EH (cell line): ENCODE results near the gene ANKRD42.
"Not testable (repeated sequence)": the region's sequence is repeated elsewhere in the genome, so short reads cannot be mapped to it uniquely, and the experiment has no call there.

Experiments used
- DNase-seq: peaks from one replicate; pipeline ENCODE4 v3.0.0-alpha.2; 2015; ENCODE audit warnings: low read depth

Gene ANKRD42

DNA sequence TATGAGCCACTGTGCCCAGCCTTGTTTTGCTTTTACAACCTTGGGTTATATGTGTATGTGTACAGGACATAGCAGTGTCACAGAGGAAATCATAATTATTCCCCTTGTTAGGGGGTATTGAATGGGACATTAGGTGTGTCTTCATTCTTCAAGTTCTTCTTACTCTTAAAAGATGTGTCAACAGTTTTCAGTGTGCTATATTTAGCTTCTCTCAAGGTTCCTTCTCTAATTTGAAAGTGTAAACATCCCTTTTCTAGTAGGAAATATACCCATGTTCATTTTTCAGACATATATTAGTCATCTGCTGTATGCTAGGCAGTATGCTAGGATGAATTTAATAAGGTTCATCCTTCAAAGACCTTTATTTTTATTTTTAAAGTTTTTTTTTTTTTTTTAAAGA is 19.5 kb upstream of the ANKRD42 start:
- no peak for DNase-seq

DNA sequence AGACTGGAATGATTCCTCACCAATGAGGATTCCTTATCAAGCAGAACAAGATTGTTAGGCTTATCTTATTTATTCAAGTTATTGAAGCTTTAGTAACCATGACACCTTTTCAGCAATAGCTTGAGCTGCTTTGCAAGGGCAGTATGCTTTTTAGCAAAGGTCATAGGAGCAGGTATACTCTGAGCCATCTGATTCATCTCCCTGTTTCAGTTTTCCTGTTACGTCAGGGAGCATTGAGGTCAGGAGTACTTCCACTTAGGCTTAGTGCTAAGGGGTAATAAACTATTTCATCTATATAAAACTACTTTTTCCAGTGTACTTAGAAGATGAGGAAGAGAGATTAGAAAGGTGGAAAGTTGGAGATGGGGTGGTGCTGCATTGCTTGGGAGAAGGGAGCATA is 17.7 kb upstream of the ANKRD42 start:
- no peak for DNase-seq

DNA sequence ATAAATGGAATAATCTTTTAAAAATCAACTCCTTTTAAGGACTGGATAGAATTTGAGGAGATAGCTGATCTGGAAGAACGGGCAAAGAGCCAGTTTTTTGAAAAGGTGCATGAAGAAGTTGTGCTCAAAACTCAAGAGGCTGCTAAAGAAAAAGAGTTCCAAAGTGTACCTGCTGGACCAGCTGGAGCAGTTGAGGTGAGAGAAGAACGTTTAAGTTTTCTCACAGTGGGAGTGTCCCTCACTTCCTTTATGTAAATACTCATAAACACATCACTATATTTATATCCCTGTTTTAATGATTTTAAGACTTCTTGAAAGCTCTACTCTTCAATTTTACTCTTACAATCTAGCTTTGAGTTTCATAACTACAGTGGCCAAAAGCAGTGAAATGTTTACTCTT is 11.7 kb upstream of the ANKRD42 start:
- no peak for DNase-seq

DNA sequence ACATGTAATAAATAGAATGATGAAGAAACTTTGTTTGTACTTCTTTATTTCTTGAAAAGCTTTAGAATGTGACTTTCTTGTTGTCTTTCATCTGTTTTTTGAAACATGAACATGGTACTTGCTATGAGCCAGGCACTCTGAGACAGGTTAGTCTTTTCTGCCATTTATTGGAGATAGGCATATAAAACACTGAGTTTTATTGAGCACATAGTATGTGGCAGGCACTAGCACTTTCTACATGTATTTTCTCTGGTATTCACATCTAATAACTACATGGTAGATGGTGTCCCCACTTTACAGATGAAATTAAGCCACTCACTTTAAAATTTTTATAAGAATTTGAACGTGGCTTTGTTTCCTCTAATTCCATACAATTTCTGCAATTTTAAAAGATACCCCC is 7.7 kb upstream of the ANKRD42 start:
- DNase-seq, result no peak

DNA sequence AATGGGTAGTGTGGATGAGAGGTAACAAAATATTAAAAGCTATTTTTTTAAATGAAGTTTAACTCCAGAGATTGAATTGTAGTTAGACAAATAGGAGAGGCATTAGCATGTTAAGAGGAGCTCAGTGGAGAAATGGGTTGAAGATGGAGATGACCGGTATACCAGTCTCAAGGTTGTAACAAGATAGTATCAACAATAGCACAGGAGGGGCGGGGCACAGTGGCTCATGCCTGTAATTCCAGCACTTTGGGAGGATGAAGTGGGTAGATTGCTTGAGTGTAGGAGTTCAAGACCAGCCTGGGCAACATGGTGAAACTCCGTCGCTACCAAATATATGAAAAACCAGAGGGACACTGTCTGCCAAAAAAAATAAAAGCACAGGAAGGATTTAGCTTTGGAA is 6.0 kb upstream of the ANKRD42 start:
- no peak for DNase-seq

DNA sequence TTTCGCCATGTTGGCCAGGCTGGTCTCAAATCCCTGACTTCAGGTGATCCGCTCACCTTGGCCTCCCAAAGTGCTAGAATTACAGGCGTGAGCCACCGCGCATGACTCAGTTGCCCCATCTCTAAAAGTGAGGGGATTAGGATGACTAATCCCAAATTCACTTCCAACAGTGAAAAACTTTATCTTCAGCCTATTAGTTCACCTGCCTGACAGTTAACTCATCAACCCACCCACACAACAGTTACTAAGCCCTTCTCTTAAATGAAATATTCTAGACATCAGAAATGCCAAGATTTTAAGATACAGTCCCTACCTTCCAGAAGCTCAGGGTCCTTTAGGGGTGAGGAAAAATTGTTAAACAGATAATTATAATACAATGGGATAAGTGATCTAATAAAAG is 2.0 kb upstream of the ANKRD42 start:
- DNase-seq, result no peak

DNA sequence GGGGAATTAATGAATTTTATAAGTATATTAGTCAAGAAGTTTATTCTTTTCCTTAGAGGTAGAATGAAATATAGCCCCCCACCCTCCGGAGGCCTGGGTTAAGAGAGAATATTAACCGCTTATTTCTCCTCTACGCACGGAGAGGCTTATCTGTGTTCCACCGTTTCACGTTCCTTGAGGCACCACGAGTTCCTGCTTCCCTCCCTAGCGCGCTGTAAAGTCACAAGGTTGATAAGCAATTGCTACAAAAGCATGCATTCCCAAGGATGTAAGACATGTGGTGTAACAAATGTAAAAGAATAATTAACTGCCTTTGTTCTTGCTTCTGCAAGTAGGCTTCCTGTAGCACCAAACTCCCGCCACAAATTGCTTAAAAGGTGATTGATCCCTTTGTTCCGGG is 1.5 kb upstream of the ANKRD42 start:
- no peak for DNase-seq

DNA sequence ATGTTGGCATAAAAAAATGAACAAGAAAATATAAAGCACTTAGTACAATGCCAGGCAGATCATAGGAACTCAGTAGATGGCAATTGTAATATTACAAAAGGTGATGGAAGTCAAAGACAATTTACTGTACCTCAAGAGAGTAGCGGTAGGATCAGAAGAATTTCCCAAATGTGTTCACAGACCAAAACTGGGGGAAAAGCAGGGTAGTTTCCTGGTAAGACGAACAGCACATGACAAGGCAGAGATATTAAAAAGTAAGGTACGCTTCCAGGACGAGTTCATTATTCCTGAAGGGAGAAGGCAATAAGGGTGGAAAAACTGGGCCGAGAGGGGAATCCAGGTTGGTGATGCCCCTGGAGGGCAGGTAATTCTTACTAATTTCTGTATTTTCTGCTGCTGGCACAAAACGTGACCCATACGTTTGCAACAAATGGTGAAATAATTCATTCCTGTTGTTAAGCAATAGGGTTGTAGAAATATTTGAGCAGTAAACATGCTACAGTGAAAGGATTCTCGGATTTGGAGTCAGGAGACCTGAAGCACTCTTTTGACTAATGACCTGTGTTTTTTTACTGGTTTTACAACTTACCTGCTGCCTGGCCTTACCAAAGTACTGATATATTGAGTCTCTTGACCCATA is 786 bp upstream of the ANKRD42 start:
- DNase-seq, result peak; percentile 17

DNA sequence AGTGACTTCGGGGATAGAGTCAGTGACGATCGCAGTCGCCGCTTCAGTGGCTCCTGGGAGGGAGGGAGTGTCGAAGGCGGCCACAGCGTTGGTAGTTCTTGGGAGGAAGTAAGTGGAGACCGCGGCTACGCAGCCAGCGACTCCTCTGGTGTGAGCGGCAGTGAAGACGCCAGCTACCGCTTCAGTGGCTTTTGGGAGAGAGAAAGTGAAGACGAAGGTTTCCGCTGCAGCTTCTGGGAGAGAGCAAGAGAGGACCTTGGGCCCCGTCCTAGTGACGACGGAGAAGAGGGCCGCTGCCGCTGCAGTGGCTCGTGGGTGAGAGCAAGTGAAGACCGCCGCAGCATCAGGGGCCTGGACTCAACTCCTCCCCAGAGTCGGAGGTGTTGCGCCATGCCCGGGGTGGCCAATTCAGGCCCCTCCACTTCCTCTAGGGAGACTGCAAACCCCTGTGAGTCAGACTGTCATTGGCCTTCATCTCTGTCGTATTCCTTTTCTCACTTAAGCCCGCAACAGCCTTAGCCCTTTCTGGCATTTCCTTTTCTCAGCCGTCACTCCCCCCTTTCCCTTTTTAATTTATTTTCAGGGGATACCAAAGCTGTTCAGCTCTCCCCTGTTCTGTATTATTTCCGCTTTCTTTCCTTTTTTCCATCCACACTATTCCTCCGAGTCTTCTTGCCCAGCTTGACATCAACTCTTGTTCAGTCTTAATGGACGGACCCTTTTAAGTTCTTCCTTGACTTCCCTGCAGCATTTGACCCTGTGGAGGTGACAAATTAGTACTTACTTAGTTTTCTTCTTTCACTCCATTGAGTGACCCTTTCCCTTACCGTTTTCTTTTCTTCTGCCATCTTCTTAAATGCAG is 1.0 kb downstream of the ANKRD42 start:
- peak; percentile 86 for DNase-seq

DNA sequence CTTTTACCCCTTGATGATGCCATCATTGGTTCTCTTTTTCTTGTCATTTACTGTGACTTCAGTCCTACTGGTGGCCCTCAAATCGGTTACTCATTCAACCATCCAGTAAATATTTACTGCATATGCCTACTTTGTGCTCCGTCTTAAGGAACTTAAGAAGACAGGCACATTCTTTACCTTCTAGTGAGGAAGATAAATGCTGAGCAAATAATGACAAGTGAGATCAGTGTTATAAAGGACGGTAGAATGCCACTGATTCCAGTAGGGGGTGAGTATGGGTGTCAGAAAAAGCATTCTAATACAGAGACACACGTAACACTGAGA is 1.6 kb downstream of the ANKRD42 start:
- peak; percentile 22 for DNase-seq

DNA sequence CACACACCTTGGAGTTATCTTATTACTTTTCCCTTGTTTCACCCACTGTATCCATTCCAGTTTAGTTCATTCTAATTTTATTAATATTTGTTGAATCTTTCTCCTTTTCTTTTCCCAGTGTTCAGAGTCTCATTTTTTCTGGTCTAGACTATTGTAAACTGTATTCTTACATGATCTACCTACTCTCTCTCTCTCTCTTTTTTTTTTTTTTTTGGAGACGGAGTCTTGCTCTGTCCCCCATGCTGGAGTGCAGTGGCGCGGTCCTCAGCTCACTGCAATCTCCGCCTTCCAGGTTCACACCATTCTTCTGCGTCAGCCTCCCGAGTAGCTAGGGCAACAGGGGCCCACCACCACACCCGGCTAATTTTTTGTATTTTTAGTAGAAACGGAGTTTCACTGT is 2.1 kb downstream of the ANKRD42 start:
- no peak for DNase-seq

DNA sequence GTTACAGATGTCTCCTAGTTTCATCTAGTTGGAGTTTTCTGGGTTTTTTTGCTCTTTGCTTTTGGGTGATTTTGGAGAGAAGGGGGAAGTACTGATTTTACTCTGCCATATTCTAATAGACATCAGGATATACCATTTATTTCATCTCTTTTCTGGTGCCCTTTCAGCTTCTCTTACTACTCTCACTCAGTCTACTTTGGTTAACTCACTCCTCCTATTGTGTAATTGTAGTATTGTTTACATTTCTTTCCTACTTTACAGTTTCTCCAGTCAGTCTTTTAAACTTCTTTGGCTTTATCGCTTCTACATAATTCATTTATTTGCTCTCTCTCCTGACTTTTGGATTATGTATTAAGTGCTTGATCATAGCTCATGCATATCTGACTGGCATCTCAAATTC is 6.5 kb downstream of the ANKRD42 start:
- no peak for DNase-seq

DNA sequence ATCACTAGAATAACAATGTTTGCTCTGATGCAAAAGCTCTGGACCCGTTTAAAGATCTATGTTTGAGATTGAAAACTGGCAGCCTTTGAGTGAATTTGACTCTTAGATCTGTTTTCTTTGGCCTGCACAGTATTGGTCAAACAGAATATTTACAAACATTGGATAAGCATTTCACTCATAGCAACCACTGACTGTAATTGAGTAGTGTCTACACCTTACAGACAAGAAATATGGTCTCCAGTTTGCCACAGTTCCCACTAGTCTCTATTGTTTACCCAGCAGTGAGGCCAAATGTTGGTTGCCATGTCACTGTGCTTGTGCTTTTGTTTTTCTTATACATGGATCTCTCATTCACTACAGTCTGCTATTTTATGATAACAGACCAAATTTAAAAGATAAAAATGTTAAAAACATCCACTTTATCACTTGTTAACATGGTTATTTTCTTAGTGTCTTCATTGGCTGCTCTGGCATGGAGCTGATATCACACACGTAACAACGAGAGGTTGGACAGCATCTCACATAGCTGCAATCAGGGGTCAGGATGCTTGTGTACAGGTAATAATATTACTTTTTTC is 12.2 kb downstream of the ANKRD42 start:
- no peak for DNase-seq

DNA sequence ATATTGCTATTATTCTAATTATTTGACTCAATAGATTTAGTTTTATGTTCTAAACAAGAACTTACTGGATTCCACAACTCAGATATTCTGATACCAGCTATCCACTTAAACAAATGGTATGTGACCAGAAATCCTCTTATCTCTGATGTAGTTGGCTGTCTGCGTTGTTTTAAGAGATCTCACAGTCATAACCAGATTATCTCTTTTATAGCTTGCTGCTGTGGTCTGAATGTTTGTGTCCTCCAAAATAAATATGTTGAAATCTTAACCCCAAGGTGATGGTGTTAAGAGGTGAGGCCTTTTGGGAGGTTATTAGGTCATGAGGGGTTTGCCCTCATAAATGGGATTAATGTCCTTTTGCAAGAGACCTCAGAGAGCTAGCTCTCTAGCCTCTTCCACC is 12.7 kb downstream of the ANKRD42 start:
- no peak for DNase-seq

DNA sequence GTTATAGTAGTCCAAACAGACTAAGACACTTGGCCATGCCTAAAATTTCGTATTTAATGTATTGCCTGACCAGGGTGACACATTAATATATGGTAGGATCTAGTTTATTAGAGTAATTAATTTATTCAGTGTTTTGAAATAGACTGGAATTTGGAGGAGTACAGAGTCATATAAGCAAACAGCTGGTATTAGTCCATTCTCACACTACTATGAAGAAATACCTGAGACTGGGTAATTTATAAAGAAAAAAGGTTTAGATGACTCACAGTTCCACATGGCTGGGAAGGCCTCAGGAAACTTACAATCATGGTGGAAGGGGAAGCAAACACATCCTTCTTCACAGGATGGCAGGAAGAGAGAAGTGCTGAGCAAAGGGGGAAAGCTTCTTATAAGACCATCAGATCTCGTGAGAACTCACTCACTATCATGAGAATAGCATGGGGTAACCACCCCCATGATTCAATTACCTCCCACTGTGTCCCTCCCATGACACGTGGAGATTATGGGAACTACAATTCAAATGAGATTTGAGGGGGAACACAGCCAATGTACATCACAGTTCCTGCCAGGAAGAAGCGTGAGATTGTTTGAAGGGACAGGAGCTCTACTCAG is 13.4 kb downstream of the ANKRD42 start:
- not testable (repeated sequence) for DNase-seq

DNA sequence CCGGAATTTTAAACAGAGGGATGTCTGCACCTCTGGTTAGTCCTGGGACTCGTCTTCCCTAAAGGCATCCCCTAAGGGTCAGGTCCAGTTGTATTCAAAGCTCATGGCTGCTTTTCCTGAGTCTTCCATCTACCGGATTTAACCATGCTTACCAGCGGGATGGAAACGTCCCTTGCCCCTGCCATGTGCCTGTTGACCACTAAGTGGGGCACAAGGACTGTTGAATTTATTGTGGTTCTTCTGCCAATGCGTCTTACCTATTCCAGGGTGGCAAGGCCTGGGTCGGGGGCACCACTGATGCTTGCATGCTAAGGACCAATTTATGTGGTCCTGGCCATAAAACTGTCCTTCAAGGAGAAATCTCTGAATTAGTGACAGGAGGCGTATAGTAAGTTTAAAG is 25.6 kb downstream of the ANKRD42 start:
- peak; percentile 6 for DNase-seq

DNA sequence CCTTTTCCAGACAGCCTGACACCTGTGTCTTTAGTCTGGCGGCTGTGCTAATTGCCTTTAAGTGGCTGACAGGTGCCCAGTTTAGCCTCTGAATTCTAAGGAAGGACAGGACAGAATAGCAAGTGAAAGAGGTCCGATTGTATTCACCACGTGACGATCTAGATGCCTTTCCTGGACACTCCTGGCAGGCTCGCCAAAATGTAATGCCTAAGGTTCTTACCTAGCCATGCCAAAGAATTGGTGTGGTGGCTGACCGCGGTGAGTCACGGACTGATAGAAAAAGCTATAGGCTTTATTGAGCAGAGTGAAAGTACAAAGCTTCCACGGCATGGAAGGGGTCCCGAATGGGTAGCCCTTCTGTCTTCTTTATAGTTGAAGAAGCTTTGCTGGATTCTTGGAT is 26.7 kb downstream of the ANKRD42 start:
- no peak for DNase-seq

DNA sequence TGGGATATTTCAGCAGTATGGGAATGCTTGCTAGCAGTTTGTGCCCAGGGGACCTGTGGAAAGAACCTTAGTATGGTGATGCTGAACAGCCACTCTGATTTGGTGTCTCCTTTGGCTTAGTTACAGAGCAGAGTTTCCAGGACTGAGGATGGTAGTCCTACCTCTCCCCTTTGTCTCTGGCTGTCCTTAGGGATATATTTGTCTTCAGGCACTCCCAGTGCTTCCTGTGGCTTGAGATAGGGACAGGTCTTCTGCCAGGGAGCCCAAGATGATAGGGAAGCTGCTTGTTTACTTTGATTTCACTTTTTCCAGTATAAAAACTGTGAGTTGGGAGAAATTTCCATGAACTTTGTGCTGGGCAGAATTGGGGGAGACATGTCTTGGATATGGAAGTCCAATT is 28.2 kb downstream of the ANKRD42 start:
- DNase-seq, result no peak

DNA sequence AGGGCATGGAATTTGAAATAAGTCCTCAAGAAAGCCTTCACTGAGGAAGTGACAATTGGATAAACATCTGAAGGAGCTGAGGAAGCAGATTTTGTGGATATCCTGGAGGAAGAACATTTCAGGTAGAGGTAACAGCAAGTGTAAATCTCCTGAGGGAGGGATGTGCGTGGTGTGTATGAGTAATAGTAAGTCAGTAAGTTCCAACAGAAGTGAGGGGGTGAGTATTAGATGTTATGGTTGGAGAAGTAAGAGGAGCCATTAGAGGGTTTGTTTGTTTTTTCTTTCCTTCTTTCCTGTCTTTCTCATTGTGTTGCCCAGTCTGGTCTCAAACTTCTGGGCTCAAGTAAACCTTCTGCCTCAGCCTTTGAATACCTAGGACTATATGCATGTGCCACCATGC is 29.0 kb downstream of the ANKRD42 start:
- DNase-seq, result peak; percentile 9

DNA sequence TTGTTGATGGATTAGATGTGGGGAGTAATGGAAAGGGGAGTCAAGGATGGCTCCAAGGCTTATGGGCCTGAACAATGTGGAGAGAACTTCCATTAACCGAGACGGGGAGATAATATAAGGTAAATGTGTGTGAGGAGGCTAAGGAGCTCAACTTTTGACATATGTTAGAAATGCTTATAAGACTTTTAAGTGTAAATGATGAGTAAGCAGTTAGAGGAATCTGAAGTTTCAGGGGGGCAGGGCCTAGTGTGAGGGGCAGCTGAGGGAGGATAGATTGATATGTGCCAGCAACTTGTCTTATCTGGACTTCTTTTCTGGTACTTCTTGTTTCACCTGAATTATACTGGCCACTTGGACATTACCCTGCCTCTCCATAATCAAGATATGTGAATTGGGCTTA is 29.9 kb downstream of the ANKRD42 start:
- DNase-seq, result no peak

DNA sequence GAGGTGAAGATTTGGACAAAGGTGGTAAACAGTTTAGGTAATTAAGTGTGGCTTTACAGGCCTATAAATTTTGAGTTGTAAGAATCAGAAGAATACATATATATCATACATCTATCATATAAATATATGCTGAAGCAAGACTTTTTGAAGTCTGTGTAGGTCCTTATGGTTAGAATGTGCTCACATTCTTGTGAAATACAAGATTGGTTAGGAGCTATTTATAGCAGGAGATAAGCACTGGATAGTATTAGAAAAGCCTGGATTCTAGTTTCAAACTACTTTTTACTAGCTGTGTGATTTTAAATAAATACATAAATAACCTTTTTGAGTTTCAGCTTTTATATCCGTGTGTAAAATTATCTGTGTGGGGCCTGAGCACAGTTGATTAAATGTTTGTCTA is 42.3 kb downstream of the ANKRD42 start:
- peak; percentile 9 for DNase-seq

DNA sequence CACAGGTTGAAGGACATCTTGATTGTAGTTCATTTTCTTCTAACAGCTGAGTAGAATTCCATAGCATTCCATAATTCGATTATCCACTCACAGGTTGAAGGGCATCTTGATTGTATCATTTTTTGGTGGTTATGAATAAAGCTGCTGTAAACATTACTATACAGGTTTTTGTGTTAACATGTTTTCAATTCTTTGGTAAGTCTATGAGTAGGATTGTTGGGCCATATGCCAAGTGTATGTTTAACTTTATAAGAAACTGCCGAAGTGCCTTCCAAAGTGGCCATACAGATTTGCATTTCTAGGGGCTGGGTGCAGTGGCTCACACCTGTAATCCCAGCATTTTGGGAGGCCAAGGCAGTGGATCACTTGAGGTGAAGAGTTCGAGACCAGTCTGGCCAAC is 44.6 kb downstream of the ANKRD42 start:
- no peak for DNase-seq

DNA sequence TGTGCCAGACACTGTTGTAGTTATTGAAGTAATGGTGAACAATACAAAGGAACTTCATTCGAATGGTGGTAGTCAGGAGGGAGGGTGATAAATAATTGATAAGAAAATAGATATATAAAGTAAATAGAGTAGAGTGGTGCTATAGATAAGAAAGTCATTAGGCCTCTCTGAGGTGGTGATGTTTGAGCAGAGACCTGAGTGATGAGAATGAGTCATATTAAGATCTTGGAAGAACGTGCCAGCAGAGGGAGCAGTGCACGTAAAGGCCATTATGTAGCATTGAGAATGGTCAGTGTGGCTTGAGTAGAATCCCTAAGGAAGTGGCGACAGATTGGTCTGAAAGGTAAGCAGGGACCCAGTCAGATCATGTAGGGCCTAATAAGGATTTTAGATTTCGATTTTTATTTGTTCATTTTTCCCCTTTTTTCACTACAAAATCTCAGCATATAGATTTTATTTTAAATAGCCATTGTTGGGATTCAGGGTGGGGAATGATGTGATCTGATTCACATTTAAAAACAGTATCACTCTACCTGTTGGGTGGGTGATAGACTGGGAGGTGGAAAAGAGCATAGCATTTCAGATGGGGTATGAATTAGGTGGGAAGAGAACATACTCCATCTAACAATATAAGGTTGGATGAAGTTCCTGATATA is 47.9 kb downstream of the ANKRD42 start:
- DNase-seq, result peak; percentile 77
